Trophoblast cell (in vitro differentiated cells and primary cell): ENCODE measurements around the gene USP32.
"Not testable (repeated sequence)": the region's sequence is repeated elsewhere in the genome, so short reads cannot be mapped to it uniquely, and the experiment has no call there.

Experiments used
- DNase-seq, 2 donors: peaks; one replicate each; pipeline ENCODE4 v3.0.0-alpha.2; 2016
- H2AFZ ChIP-seq: 2 replicates; pipeline ENCODE4 v1.6.1; 2013; ENCODE audit warnings: low read length, moderate library complexity, mild to moderate bottlenecking; ENCODE audit not compliant: insufficient read depth, poor library complexity
- H2AK5ac ChIP-seq: 2 replicates; pipeline ENCODE4 v1.6.1; 2013; ENCODE audit warnings: mild to moderate bottlenecking, low read length
- H2BK120ac ChIP-seq: 2 replicates; pipeline ENCODE4 v1.6.1; 2013; ENCODE audit warnings: low read length, mild to moderate bottlenecking, moderate library complexity; ENCODE audit not compliant: insufficient read depth, poor library complexity
- H2BK12ac ChIP-seq: 2 replicates; pipeline ENCODE4 v1.6.1; 2013; ENCODE audit warnings: mild to moderate bottlenecking, low read length, moderate library complexity
- H2BK5ac ChIP-seq: 2 replicates; pipeline ENCODE4 v1.6.1; 2013; ENCODE audit warnings: low read length, low read depth, moderate library complexity, mild to moderate bottlenecking; ENCODE audit not compliant: poor library complexity
- H3K14ac ChIP-seq: 2 replicates; pipeline ENCODE4 v1.6.1; 2013; ENCODE audit warnings: mild to moderate bottlenecking, low read length
- H3K18ac ChIP-seq: 2 replicates; pipeline ENCODE4 v1.6.1; 2013; ENCODE audit warnings: mild to moderate bottlenecking, low read length
- H3K23ac ChIP-seq: 2 replicates; pipeline ENCODE4 v1.6.1; 2013; ENCODE audit warnings: low read length
- H3K27ac ChIP-seq: 2 replicates; pipeline ENCODE4 v1.5.1; 2013; ENCODE audit warnings: low read depth, mild to moderate bottlenecking, inconsistent platforms, low read length, moderate library complexity
- H3K27me3 ChIP-seq: 2 replicates; pipeline ENCODE4 v1.6.1; 2013; ENCODE audit warnings: inconsistent platforms, mild to moderate bottlenecking, low read length, moderate library complexity; ENCODE audit not compliant: insufficient read depth
- H3K36me3 ChIP-seq, 2 experiments: 1 replicate in 1 of 2; 2 replicates in 1 of 2; pipeline ENCODE4 v1.6.1; 2013; ENCODE audit warnings: low read length in 2 of 2, mild to moderate bottlenecking in 2 of 2, moderate library complexity in 1 of 2; ENCODE audit not compliant: insufficient read depth in 2 of 2, control insufficient read depth in 1 of 2
- H3K4ac ChIP-seq: 2 replicates; pipeline ENCODE4 v1.6.1; 2013; ENCODE audit warnings: low read depth, mild to moderate bottlenecking, low read length, moderate library complexity
- H3K4me1 ChIP-seq, 2 experiments: 1 replicate in 1 of 2; 2 replicates in 1 of 2; pipeline ENCODE4 v1.6.1; 2013; ENCODE audit warnings: low read length in 2 of 2, mild to moderate bottlenecking in 2 of 2, moderate library complexity in 1 of 2; ENCODE audit not compliant: insufficient read depth in 2 of 2, control insufficient read depth in 1 of 2
- H3K4me2 ChIP-seq: 2 replicates; pipeline ENCODE4 v1.6.1; 2013; ENCODE audit warnings: inconsistent platforms, mild to moderate bottlenecking, low read length, moderate library complexity
- H3K4me3 ChIP-seq: 2 replicates; pipeline ENCODE4 v1.5.1; 2013; ENCODE audit warnings: mild to moderate bottlenecking, low read depth, low read length, inconsistent platforms
- H3K79me1 ChIP-seq: one replicate; pipeline ENCODE4 v1.6.1; 2013; ENCODE audit warnings: low read length
- H3K79me2 ChIP-seq: 2 replicates; pipeline ENCODE4 v1.6.1; 2013; ENCODE audit warnings: low read length, mild to moderate bottlenecking; ENCODE audit not compliant: control insufficient read depth, insufficient read depth, poor library complexity
- H3K9ac ChIP-seq: 2 replicates; pipeline ENCODE4 v1.6.1; 2013; ENCODE audit warnings: mild to moderate bottlenecking, low read length
- H3K9me3 ChIP-seq: 2 replicates; pipeline ENCODE4 v1.6.1; 2013; ENCODE audit warnings: low read depth, mild to moderate bottlenecking, control low read depth, inconsistent platforms, low read length; ENCODE audit not compliant: insufficient read depth
- H4K12ac ChIP-seq: 2 replicates; pipeline ENCODE4 v1.6.1; 2013; ENCODE audit warnings: low read depth, mild to moderate bottlenecking, low read length, moderate library complexity
- H4K8ac ChIP-seq: 2 replicates; pipeline ENCODE4 v1.6.1; 2013; ENCODE audit warnings: low read depth, mild to moderate bottlenecking, low read length, moderate library complexity
- H4K91ac ChIP-seq: one replicate; pipeline ENCODE4 v1.6.1; 2013; ENCODE audit warnings: low read depth, mild to moderate bottlenecking, low read length, moderate library complexity
- WGBS: extraction: QIAGEN DNeasy Blood & Tissue Kit; methylation state at CpG from one replicate; pipeline ENCODE4 v1.1.7; 2013; ENCODE audit warnings: missing lambda C conversion rate; ENCODE audit not compliant: insufficient read length, insufficient coverage; ENCODE audit errors: extremely low coverage; 5-methylcytosine and 5-hydroxymethylcytosine counted together

Gene USP32

DNA sequence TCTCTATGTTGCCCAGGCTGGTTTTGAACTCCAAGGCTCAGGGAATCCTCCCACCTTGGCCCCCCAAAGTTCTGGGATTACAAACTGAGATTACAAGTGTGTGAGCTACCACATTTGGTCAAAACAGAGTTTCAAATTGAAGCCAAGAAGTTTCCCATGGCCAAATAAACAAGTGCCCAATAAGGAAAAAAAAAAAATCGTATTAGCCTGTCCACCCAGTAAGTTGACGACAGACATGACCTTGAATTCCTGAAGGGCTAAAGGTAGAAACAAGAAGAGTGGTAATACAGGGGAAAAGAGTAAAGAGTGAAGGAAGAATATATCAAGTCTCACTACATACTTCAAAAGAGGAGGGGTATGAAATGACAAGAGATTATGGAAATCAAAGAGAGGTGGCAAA lies 176.0 kb downstream of the USP32 start:
- H2BK120ac ChIP-seq, H2BK12ac ChIP-seq, H4K8ac ChIP-seq, H3K27ac ChIP-seq, H3K18ac ChIP-seq, H3K9me3 ChIP-seq, H3K27me3 ChIP-seq, H4K12ac ChIP-seq, H3K4me3 ChIP-seq, H3K4me2 ChIP-seq, H3K14ac ChIP-seq, H3K23ac ChIP-seq, H2AK5ac ChIP-seq, H3K79me2 ChIP-seq, H3K4ac ChIP-seq, H2BK5ac ChIP-seq, H2AFZ ChIP-seq, H3K36me3 ChIP-seq, DNase-seq, H4K91ac ChIP-seq, H3K4me1 ChIP-seq, H3K9ac ChIP-seq, H3K79me1 ChIP-seq: not testable (repeated sequence)
- no CpG with 5 or more reads among the region's 2 CpGs for WGBS

DNA sequence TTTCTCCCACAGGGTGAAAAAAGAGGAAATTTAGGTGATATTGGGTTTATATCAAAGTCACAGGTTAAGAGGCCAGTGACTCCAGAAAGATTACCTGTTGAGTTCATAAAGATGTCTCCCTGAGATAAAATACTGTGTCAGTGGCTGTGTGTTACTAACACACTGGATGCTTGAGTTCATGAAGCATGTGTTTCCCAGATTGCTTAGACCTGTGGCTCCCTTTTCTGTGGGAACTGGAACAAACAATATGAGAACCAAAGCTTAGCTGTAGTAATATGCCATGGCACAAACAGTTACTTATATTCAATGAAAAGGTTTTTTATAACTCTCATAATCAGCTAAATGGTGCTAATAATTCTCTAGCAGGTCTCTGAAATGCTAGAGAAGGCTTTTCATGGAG lies 180.7 kb downstream of the USP32 start:
- peak in 1 of 2 donors; percentile 10 for DNase-seq
- not testable (repeated sequence) for H3K79me2 ChIP-seq, H2BK5ac ChIP-seq, H3K9me3 ChIP-seq, H3K27ac ChIP-seq, H3K14ac ChIP-seq, H3K23ac ChIP-seq, H3K4ac ChIP-seq, H4K8ac ChIP-seq, H2BK120ac ChIP-seq, H3K36me3 ChIP-seq, H3K18ac ChIP-seq, H3K27me3 ChIP-seq, H3K9ac ChIP-seq, H2BK12ac ChIP-seq, H4K12ac ChIP-seq, H4K91ac ChIP-seq, H2AFZ ChIP-seq, H3K4me3 ChIP-seq, H3K4me1 ChIP-seq, H3K79me1 ChIP-seq, H3K4me2 ChIP-seq, H2AK5ac ChIP-seq

DNA sequence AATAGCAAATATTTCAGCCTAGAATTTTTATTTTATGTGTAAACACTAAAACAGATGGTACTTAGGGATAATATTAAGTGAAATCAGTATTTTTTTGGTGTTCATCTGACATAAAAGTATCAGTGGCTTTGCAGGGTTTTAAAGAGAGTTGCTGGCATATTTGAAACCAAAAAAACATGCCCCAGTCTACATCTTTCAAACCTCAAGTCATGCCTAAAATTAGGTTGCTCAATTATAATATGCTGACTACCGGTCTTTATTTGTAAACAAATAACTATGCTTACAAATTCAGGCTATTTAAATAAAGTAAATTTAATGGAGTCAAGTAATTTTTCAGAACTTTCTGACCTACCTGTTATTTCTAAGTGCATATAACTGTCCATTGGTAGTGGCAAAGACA lies 183.6 kb downstream of the USP32 start:
- not testable (repeated sequence) for H3K14ac ChIP-seq, H3K27me3 ChIP-seq, H3K79me1 ChIP-seq, H2BK120ac ChIP-seq, H3K9ac ChIP-seq, H2BK12ac ChIP-seq, H4K12ac ChIP-seq, DNase-seq, H3K18ac ChIP-seq, H2AK5ac ChIP-seq, H4K91ac ChIP-seq, H3K4me2 ChIP-seq, H4K8ac ChIP-seq, H2BK5ac ChIP-seq, H3K4me3 ChIP-seq, H3K36me3 ChIP-seq, H3K4me1 ChIP-seq, H2AFZ ChIP-seq, H3K27ac ChIP-seq, H3K79me2 ChIP-seq, H3K4ac ChIP-seq, H3K23ac ChIP-seq, H3K9me3 ChIP-seq
- no CpG with 5 or more reads among the region's 1 CpG for WGBS

DNA sequence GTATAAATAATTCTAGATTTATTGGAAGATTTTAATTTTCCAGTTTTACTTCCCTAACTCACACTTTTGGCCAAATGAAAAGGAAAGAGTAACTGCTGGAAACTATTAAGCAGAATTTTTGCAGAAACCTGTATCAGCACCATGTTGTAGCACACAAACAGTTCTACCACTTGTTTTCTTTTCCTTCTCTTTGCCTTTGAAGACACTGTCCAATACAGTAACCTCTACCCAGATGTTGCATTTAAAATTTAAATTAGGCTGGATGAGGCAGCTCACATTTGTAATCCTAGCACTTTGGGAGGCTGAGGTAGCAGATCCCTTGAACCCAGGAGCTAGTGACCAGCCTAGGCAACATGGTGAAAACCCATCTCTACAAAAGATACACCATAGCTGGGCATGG lies 186.2 kb downstream of the USP32 start:
- not testable (repeated sequence) for H2BK5ac ChIP-seq, H4K91ac ChIP-seq, H3K18ac ChIP-seq, H3K27ac ChIP-seq, H3K23ac ChIP-seq, H3K9ac ChIP-seq, H2AK5ac ChIP-seq, H4K12ac ChIP-seq, H3K79me1 ChIP-seq, H3K4ac ChIP-seq, H3K4me1 ChIP-seq, H3K27me3 ChIP-seq, H3K14ac ChIP-seq, H3K36me3 ChIP-seq, DNase-seq, H3K4me2 ChIP-seq, H2AFZ ChIP-seq, H2BK120ac ChIP-seq, H2BK12ac ChIP-seq, H3K79me2 ChIP-seq, H3K4me3 ChIP-seq, H3K9me3 ChIP-seq, H4K8ac ChIP-seq

DNA sequence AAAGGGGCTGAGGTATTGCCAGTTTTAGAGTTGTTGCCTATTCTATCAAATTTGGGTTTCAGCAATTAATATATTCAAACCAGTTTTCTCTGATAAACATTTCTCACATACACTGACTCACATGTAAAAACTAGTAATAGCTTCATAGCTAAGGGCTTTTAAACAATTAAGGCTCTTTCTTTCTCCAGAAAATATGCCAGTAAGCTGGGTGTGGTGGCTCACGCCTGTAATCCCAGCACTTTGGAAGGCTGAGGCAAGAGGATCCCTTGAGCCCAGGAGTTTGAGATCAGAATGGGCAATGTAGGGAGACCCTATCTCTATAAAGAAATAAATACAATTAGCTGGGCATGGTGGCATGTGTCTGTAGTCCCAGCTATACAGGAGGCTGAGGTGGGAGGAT lies 193.3 kb downstream of the USP32 start:
- not testable (repeated sequence) for H3K14ac ChIP-seq, H3K27me3 ChIP-seq, H2AFZ ChIP-seq, H2AK5ac ChIP-seq, H3K23ac ChIP-seq, H4K8ac ChIP-seq, H3K27ac ChIP-seq, H3K36me3 ChIP-seq, H3K4me3 ChIP-seq, H3K79me1 ChIP-seq, H2BK5ac ChIP-seq, H4K12ac ChIP-seq, H3K4me2 ChIP-seq, H3K18ac ChIP-seq, H2BK120ac ChIP-seq, H2BK12ac ChIP-seq, H3K79me2 ChIP-seq, H3K4me1 ChIP-seq, H3K4ac ChIP-seq, H3K9ac ChIP-seq, H4K91ac ChIP-seq, H3K9me3 ChIP-seq
- WGBS, result no CpG with 5 or more reads among the region's 1 CpG
- peak in 1 of 2 donors; percentile 43 for DNase-seq
